Stimulated activated CD4-positive, alpha-beta T cell treated with anti-CD3 and anti-CD28 coated beads, Interleukin-15, amount 100 ng/mL, for 1 hour (primary cell): ENCODE results near the gene DNM2.

ENCODE experiments used
- DNase-seq, 2 donors: peaks; one replicate each; pipeline ENCODE4 v3.0.0-alpha.2; 2020; ENCODE audit warnings: low read depth in 1 of 2, low spot score in 1 of 2

DNM2 gene

GRCh38 chr19:10690341-10690781 lies 27.5 kb upstream of the DNM2 start:
- DNase-seq = no peak

- DNase-seq = no peak
These were observed 26.5 kb upstream of the DNM2 start for GRCh38 chr19:10691178-10691881.

- DNase-seq = no peak
These were observed 26.0 kb upstream of the DNM2 start for GRCh38 chr19:10691883-10692282.

- no peak for DNase-seq
These were observed 25.1 kb upstream of the DNM2 start for GRCh38 chr19:10692673-10693264.

- no peak for DNase-seq
These were observed 23.1 kb upstream of the DNM2 start for GRCh38 chr19:10694706-10695307.

- peak; percentile 73 to 77 for DNase-seq
These were observed 22.2 kb upstream of the DNM2 start for GRCh38 chr19:10695401-10696398.

GRCh38 chr19:10699650-10700335 lies 18.1 kb upstream of the DNM2 start:
- DNase-seq = peak; percentile 25 to 42

GRCh38 chr19:10701955-10702525 lies 15.8 kb upstream of the DNM2 start:
- no peak for DNase-seq

GRCh38 chr19:10706990-10707389 lies 10.9 kb upstream of the DNM2 start:
- no peak for DNase-seq

GRCh38 chr19:10707440-10707839 lies 10.4 kb upstream of the DNM2 start:
- DNase-seq = no peak

GRCh38 chr19:10708291-10708690 lies 9.6 kb upstream of the DNM2 start:
- DNase-seq = no peak

- DNase-seq = no peak
These were observed 5.8 kb upstream of the DNM2 start for GRCh38 chr19:10712045-10712444.

- no peak for DNase-seq
These were observed 5.1 kb upstream of the DNM2 start for GRCh38 chr19:10712754-10713153.

- DNase-seq = no peak
These were observed 4.6 kb upstream of the DNM2 start for GRCh38 chr19:10713317-10713716.

- DNase-seq = no peak
These were observed 874 bp upstream of the DNM2 start for GRCh38 chr19:10717054-10717355.

- peak; percentile 23 to 46 for DNase-seq
These were observed 622 bp downstream of the DNM2 start for GRCh38 chr19:10718205-10719196.

- DNase-seq = no peak
These were observed 1.6 kb downstream of the DNM2 start for GRCh38 chr19:10719466-10719961.

GRCh38 chr19:10720607-10721125 lies 2.8 kb downstream of the DNM2 start:
- no peak for DNase-seq

GRCh38 chr19:10723591-10723990 lies 5.7 kb downstream of the DNM2 start:
- no peak for DNase-seq
